GM13977 (cell line): Measurements from ENCODE around the gene OR3A3.
"Not testable (repeated sequence)": the region's sequence is repeated elsewhere in the genome, so short reads cannot be mapped to it uniquely, and the experiment has no call there.

Experiments
- DNase-seq: peaks from one replicate; pipeline ENCODE4 v3.0.0; 2012; ENCODE audit warnings: low spot score
- CTCF ChIP-seq: IDR thresholded peaks from 2 replicates; pipeline ENCODE4 v1.5.1; 2012; ENCODE audit warnings: mild to moderate bottlenecking, control low read depth; ENCODE audit not compliant: insufficient read depth; ENCODE audit errors: extremely low read depth, missing control alignments
- in situ Hi-C: fragments of 300-500 bp; cut with MboI; formaldehyde crosslinking; loops from one replicate; pipeline ENCODE4 v1.12.0; 2022; ENCODE audit warnings: low sequenced_read_pairs, low pct_unique_long_range_greater_than_20kb, mixed read lengths, inconsistent platforms; ENCODE audit not compliant: unreplicated experiment

Gene OR3A3

GRCh38 chr17:3433741-3434140 lies 22.6 kb downstream of the OR3A3 start, which contains the start of gene OR1E2:
Gene OR1E2 (minus strand): TSS chr17:3433841. CDS start chr17:3433841, 0 bp downstream.
- no peak for DNase-seq
- in situ Hi-C loops: no loop called here
- no peak for TF ChIP-seq CTCF

GRCh38 chr17:3438368-3438767 lies 27.2 kb downstream of the OR3A3 start:
- in situ Hi-C loops: no loop called here
- no peak for TF ChIP-seq CTCF
- DNase-seq: no peak

GRCh38 chr17:3440451-3440850 lies 29.3 kb downstream of the OR3A3 start:
- in situ Hi-C loops: no loop called here
- no peak for DNase-seq
- TF ChIP-seq CTCF: no peak

- TF ChIP-seq CTCF: peak; percentile 37
- no peak for DNase-seq
- in situ Hi-C loops: no loop called here
Observed at GRCh38 chr17:3447625-3448024, 36.5 kb downstream of the OR3A3 start.

GRCh38 chr17:3448059-3448665 lies 37.0 kb downstream of the OR3A3 start:
- in situ Hi-C loops: no loop called here
- no peak for DNase-seq
- TF ChIP-seq CTCF: no peak

- in situ Hi-C loops: not testable (repeated sequence)
Observed at GRCh38 chr17:3466355-3466754, 55.2 kb downstream of the OR3A3 start.

GRCh38 chr17:3469529-3469928 lies 58.4 kb downstream of the OR3A3 start:
- in situ Hi-C loops: no loop called here

More at GRCh38 chr17:3466355-3466754, 55.2 kb downstream of the OR3A3 start:
- DNase-seq: not testable (repeated sequence)

More at GRCh38 chr17:3469529-3469928, 58.4 kb downstream of the OR3A3 start:
- DNase-seq: no peak
- no peak for TF ChIP-seq CTCF
